Parathyroid adenoma (tissue), 2 donors: Measurements from ENCODE around the gene KPNA1.

Experiments used
- H2AFZ ChIP-seq: fragments of 300-600 bp; sonication (generic); one replicate; pipeline ENCODE4 v1.7.0; 2017; ENCODE audit warnings: antibody characterized with exemption, mild to moderate bottlenecking
- H3K27ac ChIP-seq: fragments of 300-600 bp; sonication (generic); one replicate; pipeline ENCODE4 v1.7.0; 2017
- H3K27me3 ChIP-seq: fragments of 300-600 bp; sonication (generic); one replicate; pipeline ENCODE4 v1.7.0; 2017; ENCODE audit warnings: low read length; ENCODE audit not compliant: control insufficient read depth, insufficient read depth
- H3K36me3 ChIP-seq: fragments of 300-600 bp; sonication (generic); one replicate; pipeline ENCODE4 v1.7.0; 2017; ENCODE audit warnings: low read length; ENCODE audit not compliant: control insufficient read depth, insufficient read depth
- H3K4me1 ChIP-seq: fragments of 300-600 bp; sonication (generic); one replicate; pipeline ENCODE4 v1.7.0; 2017; ENCODE audit warnings: control low read depth
- H3K4me2 ChIP-seq: fragments of 300-600 bp; sonication (generic); one replicate; pipeline ENCODE4 v1.7.0; 2017; ENCODE audit warnings: low read length
- H3K4me3 ChIP-seq: fragments of 300-600 bp; sonication (generic); one replicate; pipeline ENCODE4 v1.7.0; 2017; ENCODE audit warnings: low read depth, low read length
- H3K79me2 ChIP-seq: fragments of 300-600 bp; sonication (generic); one replicate; pipeline ENCODE4 v1.7.0; 2017; ENCODE audit warnings: control low read depth
- H3K9ac ChIP-seq: fragments of 300-600 bp; sonication (generic); one replicate; pipeline ENCODE4 v1.7.0; 2017; ENCODE audit warnings: mild to moderate bottlenecking
- H3K9me3 ChIP-seq: fragments of 300-600 bp; sonication (generic); one replicate; pipeline ENCODE4 v1.7.0; 2017; ENCODE audit warnings: low read length; ENCODE audit not compliant: control insufficient read depth
- CTCF ChIP-seq: fragments of 300-600 bp; sonication (generic); IDR thresholded peaks from one replicate; pipeline ENCODE4 v1.7.0; 2017; ENCODE audit warnings: antibody characterized with exemption, mild to moderate bottlenecking
- donor health status: primary hyperparathyroidism.

KPNA1 gene

DNA sequence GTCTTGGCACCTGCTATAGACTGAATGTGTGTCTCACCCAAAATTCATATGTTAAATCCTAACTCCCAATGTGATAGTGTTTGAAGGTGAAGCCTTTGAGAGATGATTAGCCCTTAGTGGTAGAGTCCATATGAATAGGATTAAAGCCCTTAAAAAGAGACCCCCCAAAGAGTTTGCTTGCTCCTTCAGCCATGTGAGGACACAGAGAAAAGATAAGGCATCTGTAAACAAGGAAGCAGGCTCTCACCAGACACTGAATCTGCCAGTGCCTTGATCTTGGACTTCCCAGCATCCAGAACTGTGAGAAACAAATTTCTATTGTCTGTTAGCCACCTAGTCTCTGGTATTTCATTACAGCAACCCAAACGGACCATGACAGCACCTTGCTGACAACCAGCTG is 16.6 kb downstream of the KPNA1 start:
- no peak overlapping the region for H3K27ac ChIP-seq
- TF ChIP-seq CTCF: no peak
- no peak overlapping the region for H3K9ac ChIP-seq
- no peaks in the 10 kb centered on the region for H3K27me3 ChIP-seq
- no peaks in the 10 kb centered on the region for H3K36me3 ChIP-seq
- H3K4me1 ChIP-seq: peaks cover 10% of the 10 kb centered on the region
- no peaks in the 10 kb centered on the region for H3K9me3 ChIP-seq
- H3K4me3 ChIP-seq: no peak overlapping the region
- H3K4me2 ChIP-seq: no peak overlapping the region
- H2AFZ ChIP-seq: no peak overlapping the region
- peaks cover 51% of the 10 kb centered on the region for H3K79me2 ChIP-seq

DNA sequence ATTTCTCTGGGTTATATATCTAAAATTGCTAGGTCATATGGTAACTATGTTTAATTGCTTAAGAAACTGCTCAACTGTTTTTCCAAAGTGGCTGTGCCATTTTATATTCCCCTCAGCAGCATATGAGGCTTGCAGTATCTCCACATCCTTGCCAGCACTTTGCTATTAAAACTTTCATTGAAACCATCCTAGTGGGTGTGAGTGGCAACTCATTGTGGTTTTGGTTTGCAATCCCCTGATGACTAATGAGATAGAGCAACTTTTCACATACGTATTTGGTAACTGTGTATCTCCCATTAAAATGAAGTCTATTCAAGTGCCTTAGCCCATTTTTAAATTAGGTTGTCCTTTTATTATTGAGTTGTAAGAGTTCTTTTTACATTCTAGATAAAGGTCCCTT is 17.3 kb downstream of the KPNA1 start:
- Histone ChIP-seq H3K9me3 (no peaks in the 10 kb centered on the region), H3K36me3 (no peaks in the 10 kb centered on the region), H3K4me1 (peaks cover 7% of the 10 kb centered on the region), H3K9ac (no peak overlapping the region), H3K27me3 (no peaks in the 10 kb centered on the region), H3K4me2 (no peak overlapping the region), H3K27ac (no peak overlapping the region), H2AFZ (no peak overlapping the region), H3K79me2 (peaks cover 47% of the 10 kb centered on the region), H3K4me3 (no peak overlapping the region)
- TF ChIP-seq CTCF: no peak

DNA sequence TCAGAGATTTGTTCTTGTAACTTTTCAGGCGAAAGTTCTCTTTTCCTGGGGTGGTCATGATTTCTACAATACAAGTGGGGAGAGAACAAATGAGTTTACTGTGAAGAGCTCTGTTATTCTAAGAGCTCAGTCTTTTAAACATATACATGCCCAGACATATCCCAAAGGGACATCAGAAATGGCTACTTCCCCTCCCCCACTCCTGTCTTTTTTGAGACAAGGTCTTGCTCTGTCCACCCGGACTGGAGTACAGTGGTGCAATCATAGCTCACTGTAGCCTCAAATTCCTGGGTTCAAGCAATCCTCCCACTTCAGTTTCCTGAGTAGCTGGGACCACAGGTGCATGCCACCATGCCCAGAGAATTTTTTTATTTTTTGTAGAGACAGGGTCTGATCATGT is 18.2 kb downstream of the KPNA1 start:
- Histone ChIP-seq H3K4me1 (no peaks in the 10 kb centered on the region), H3K36me3 (no peaks in the 10 kb centered on the region), H3K9ac (no peak overlapping the region), H3K27ac (no peak overlapping the region), H3K9me3 (no peaks in the 10 kb centered on the region), H3K79me2 (peaks cover 41% of the 10 kb centered on the region), H3K4me2 (no peak overlapping the region), H3K4me3 (no peak overlapping the region), H2AFZ (no peak overlapping the region), H3K27me3 (no peaks in the 10 kb centered on the region)
- TF ChIP-seq CTCF: no peak

DNA sequence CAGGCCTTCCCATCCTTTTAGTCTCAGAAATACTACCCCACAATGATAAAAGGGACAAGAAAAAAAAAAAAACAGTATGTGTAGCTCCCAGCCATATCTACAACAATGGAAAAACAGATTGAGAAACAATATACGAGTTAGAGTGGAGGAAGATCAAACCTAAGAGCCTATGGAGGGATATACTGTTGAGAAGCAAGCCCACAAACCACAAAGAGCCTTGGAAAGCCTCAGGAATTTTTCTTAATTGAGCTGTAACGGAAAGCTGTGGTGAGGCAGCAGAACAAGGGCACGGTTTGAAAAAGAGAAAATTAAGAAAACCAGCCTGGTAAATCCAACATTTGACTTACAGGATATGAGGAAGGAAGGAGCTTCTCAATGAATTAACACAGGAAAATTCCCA is 21.4 kb downstream of the KPNA1 start:
- H3K27me3 ChIP-seq: no peaks in the 10 kb centered on the region
- no peak overlapping the region for H3K27ac ChIP-seq
- H3K4me3 ChIP-seq: no peak overlapping the region
- no peak overlapping the region for H2AFZ ChIP-seq
- H3K9me3 ChIP-seq: no peaks in the 10 kb centered on the region
- TF ChIP-seq CTCF: no peak
- H3K9ac ChIP-seq: no peak overlapping the region
- no peak overlapping the region for H3K4me2 ChIP-seq
- H3K79me2 ChIP-seq: peaks cover 28% of the 10 kb centered on the region
- no peaks in the 10 kb centered on the region for H3K36me3 ChIP-seq
- H3K4me1 ChIP-seq: peaks cover 10% of the 10 kb centered on the region

DNA sequence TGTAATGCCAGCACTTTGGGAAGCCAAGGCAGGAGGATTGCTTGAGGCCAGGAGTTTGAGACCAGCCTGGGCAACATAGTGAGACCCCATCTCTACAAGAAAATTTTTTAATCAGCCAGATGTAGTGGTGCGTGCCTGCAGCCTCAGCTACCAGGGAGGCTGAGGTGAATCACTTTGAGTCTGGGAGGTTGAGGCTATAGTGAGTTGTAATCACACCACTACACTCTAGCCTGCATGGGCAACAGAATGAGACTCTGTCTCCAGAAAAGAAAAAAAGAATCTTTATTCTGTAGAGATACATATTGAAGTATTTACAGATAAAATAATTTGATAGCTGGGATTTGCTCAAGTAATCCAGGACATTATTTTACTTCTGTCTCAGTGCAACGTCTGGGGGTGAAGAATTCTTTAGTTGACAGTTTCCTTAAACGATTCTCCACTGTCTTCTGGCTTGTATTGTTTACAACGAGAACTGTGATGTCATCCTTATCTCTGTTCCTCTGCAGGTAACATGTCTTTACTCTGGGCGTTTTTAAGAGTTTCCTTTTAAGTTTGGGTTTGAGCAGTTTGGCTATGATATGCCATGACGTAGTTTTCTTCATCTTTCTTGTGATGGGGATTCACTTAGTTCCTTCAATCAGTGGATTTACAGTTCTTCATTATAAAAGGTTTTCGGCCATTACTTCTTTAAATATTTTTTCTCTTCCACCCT is 26.3 kb downstream of the KPNA1 start:
- H3K4me3 ChIP-seq: no peak overlapping the region
- no peaks in the 10 kb centered on the region for H3K27me3 ChIP-seq
- H3K27ac ChIP-seq: no peak overlapping the region
- no peaks in the 10 kb centered on the region for H3K9me3 ChIP-seq
- no peak overlapping the region for H3K4me2 ChIP-seq
- no peak for TF ChIP-seq CTCF
- no peak overlapping the region for H3K9ac ChIP-seq
- H3K4me1 ChIP-seq: peaks cover 10% of the 10 kb centered on the region
- H3K36me3 ChIP-seq: no peaks in the 10 kb centered on the region
- no peak overlapping the region for H2AFZ ChIP-seq
- peaks cover 26% of the 10 kb centered on the region for H3K79me2 ChIP-seq
